ENCODE results near the gene FOXI2. TPM values are rescaled to one million over a fixed set of nuclear protein-coding genes. Genes with fewer than 3 reads are reported as not detected.

The FOXI2 gene
- total and polyA plus RNA-seq, 3 donors from 2014 or later = 0.30 to 0.74 (median 0.47) TPM

DNA sequence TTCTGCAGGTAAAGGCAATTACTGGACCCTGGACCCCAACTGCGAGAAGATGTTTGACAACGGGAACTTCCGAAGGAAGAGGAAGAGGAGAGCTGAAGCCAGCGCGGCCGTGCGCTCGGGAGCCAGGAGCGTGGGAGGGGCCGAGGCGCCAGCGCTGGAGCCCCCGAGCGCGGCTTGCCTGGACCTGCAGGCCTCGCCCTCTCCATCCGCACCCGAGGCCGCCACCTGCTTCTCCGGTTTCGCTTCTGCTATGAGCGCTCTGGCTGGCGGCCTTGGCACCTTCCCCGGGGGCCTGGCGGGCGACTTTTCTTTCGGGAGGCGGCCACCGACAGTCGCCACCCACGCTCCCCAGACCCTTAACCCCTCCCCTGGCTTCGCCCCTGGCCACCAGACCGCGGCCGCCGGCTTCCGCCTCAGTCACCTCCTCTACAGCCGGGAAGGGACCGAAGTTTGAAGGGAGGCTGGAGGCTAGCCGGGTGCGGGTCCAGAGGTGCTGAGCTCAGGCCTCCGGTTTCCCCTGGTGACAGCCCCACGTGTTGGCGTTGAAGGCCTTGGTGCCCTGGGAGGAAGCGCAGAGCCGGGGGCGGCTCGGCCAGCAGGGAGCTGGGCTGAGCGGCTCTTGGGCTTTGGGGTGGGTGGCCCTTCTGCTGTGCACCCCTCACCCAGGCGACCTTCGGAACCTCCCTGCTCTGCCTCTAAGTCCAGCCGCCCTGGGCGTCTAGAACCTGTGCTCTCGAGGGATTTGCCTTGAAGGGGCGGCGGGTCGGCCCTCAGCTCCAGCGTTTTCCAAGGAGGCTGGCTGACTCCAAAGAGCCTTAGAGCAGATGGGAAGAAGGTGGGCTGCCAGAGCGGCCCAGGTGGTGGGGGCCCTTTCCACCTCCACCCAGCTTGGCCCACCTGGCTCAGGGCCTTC is 1.8 kb downstream of the FOXI2 start:
- TF ChIP-seq, protein P1, sequence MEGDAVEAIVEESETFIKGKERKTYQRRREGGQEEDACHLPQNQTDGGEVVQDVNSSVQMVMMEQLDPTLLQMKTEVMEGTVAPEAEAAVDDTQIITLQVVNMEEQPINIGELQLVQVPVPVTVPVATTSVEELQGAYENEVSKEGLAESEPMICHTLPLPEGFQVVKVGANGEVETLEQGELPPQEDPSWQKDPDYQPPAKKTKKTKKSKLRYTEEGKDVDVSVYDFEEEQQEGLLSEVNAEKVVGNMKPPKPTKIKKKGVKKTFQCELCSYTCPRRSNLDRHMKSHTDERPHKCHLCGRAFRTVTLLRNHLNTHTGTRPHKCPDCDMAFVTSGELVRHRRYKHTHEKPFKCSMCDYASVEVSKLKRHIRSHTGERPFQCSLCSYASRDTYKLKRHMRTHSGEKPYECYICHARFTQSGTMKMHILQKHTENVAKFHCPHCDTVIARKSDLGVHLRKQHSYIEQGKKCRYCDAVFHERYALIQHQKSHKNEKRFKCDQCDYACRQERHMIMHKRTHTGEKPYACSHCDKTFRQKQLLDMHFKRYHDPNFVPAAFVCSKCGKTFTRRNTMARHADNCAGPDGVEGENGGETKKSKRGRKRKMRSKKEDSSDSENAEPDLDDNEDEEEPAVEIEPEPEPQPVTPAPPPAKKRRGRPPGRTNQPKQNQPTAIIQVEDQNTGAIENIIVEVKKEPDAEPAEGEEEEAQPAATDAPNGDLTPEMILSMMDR (IDR thresholded peaks at IDR 0.05) = no peak
- TF ChIP-seq POLR2A (IDR thresholded peaks at IDR 0.05) = no peak
- Histone ChIP-seq H3K4me3 (peak overlapping the region in 1 of 2 donors; percentile 47), H3K27ac (no peak overlapping the region), H3K9me3 (no peaks in the 10 kb centered on the region), H3K27me3 (no peaks in the 10 kb centered on the region), H3K36me3 (ENCODE audit: low read depth, missing control alignments) (no peaks in the 10 kb centered on the region), H3K4me1 (peaks cover 7% of the 10 kb centered on the region)
- WGBS, 2 donors = 1 to 15% methylated on average over 20 to 59 of the region's 59 CpGs
- no peak for DNase-seq
- intact Hi-C loops (cut with DNase I; ENCODE audit: low total_unique reads) = no loop called here

DNA sequence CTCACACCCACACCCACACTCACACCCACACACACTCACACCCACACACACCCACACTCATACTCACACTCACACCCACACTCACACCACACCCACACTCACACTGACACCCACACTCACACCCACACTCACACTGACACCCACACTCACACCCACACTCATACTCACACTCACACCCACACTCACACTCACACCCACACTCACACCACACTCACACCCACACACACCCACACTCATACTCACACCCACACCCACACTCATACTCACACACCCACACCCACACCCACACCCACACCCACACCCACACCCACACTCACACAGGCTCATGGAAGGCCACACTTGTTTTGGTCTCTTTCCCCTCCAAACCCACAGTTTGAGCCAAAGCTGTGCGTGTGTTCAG is 2.9 kb downstream of the FOXI2 start:
- intact Hi-C loops (cut with DNase I; ENCODE audit: low total_unique reads) = no loop called here
- Histone ChIP-seq H3K27me3 (no peaks in the 10 kb centered on the region), H3K4me1 (peaks cover 7% of the 10 kb centered on the region), H3K27ac (no peak overlapping the region), H3K4me3 (no peak overlapping the region), H3K36me3 (ENCODE audit: low read depth, missing control alignments) (no peaks in the 10 kb centered on the region), H3K9me3 (no peaks in the 10 kb centered on the region)
- 50 to 85% methylated on average over 1 of the region's 1 CpG for WGBS, 2 donors
- no peak for DNase-seq
- TF ChIP-seq POLR2A (IDR thresholded peaks at IDR 0.05) = no peak
- TF ChIP-seq, protein P1 (IDR thresholded peaks at IDR 0.05) = no peak

DNA sequence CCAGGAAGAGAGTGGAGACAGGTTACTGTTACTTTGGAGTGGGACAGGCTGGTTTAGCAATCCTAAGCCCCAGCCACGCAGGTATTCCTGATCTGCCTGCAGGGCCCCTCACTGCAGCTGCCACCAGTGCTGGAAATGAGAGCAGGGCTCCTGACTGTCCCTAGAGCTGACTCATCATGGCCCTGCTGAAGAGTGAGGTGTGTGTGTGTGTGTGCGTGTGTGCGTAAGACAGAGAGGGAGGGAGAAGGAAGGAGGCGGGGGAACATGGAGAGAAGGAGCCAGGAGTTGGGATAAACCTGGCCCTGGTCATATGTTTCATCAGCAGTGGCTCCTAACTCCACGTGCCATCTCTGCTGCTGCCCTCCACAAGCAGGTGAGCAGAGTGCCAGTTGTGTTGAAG is 3.6 kb downstream of the FOXI2 start:
- intact Hi-C loops (cut with DNase I; ENCODE audit: low total_unique reads) = no loop called here
- no peak for TF ChIP-seq POLR2A (IDR thresholded peaks at IDR 0.05)
- TF ChIP-seq, protein P1 (IDR thresholded peaks at IDR 0.05) = no peak
- Histone ChIP-seq H3K36me3 (ENCODE audit: low read depth, missing control alignments) (no peaks in the 10 kb centered on the region), H3K27me3 (no peaks in the 10 kb centered on the region), H3K9me3 (no peaks in the 10 kb centered on the region), H3K4me3 (no peak overlapping the region), H3K27ac (no peak overlapping the region), H3K4me1 (peaks cover 7% of the 10 kb centered on the region)
- no peak for DNase-seq
- WGBS, 2 donors = 63 to 64% methylated on average over 5 of the region's 5 CpGs

DNA sequence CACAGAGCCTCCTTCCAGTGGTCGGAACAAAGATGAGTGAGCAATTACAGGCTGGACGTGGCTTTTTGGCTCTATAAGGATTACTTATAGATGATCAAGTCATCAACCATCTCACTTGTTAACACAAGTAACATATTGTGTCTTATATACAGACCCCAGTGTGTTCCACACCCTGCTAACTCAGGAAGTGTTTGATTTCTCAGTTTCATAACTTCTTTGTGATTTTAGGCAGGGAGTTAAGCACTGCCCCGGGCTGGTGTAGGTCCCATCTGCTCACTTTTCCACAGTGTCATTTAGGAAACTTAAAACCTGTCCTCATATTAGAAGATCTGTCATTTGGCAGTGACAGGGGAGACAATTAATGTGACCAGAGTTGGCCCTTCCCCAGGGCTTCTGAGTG is 6.2 kb downstream of the FOXI2 start:
- TF ChIP-seq POLR2A (IDR thresholded peaks at IDR 0.05) = no peak
- TF ChIP-seq, protein P1 (IDR thresholded peaks at IDR 0.05) = no peak
- no peak overlapping the region for H3K27ac ChIP-seq
- H3K9me3 ChIP-seq = no peaks in the 10 kb centered on the region
- H3K27me3 ChIP-seq = no peaks in the 10 kb centered on the region
- DNase-seq = no peak
- peaks cover 5% of the 10 kb centered on the region for H3K4me1 ChIP-seq
- WGBS, 2 donors = 66 to 81% methylated on average over 3 of the region's 3 CpGs
- no peaks in the 10 kb centered on the region for H3K36me3 ChIP-seq (ENCODE audit: low read depth, missing control alignments)
- no peak overlapping the region for H3K4me3 ChIP-seq
- intact Hi-C loops (cut with DNase I; ENCODE audit: low total_unique reads) = no loop called here

All from testis (tissue), 3 donors.